ENCODE data around the gene C5orf47. TPM values are rescaled to one million over a fixed set of nuclear protein-coding genes. Genes with fewer than 3 reads are reported as not detected.
A peak's percentile ranks its signal among the peaks of the same experiment; 100 is the strongest.

The C5orf47 gene
- total and polyA plus RNA-seq, 2 of the 8 experiments (the other 6 are each of a cell fraction or from before 2014, with no cell fraction given) = 0.11 TPM; not detected in 1

- TF ChIP-seq CHD7 (IDR thresholded peaks at IDR 0.05; ENCODE audit: insufficient replicate concordance, low read length) (no peak), SIX5 (IDR thresholded peaks at IDR 0.05; ENCODE audit: low read depth, low read length) (no peak), HDAC6 (IDR thresholded peaks at IDR 0.05; ENCODE audit: low read depth, low read length) (no peak), POU5F1 (IDR thresholded peaks at IDR 0.05; ENCODE audit: low read depth, low read length) (no peak)
- TF ChIP-seq, protein P1, sequence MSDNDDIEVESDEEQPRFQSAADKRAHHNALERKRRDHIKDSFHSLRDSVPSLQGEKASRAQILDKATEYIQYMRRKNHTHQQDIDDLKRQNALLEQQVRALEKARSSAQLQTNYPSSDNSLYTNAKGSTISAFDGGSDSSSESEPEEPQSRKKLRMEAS (IDR thresholded peaks at IDR 0.05) = peak; percentile 47; the same call in 1 of the 2 replicates
- TF ChIP-seq, protein P2, sequence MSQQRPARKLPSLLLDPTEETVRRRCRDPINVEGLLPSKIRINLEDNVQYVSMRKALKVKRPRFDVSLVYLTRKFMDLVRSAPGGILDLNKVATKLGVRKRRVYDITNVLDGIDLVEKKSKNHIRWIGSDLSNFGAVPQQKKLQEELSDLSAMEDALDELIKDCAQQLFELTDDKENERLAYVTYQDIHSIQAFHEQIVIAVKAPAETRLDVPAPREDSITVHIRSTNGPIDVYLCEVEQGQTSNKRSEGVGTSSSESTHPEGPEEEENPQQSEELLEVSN (IDR thresholded peaks at IDR 0.05) = 0 out of 2 replicates have a peak, but pooled peaks have one; percentile 15
Observed at GRCh38 chr5:173973616-173973969, 15.4 kb upstream of the C5orf47 start (continued).

Data from H1 (cell line).